HG03469 (cell line): ENCODE measurements around the gene PRKCA.

Experiments used
- ATAC-seq: cut with Tn5 transposase; IDR thresholded peaks from one replicate; pipeline ENCODE4 v1.9.1; 2021; ENCODE audit warnings: mild to moderate bottlenecking, moderate library complexity, moderate number of reproducible peaks; ENCODE audit not compliant: unreplicated experiment

PRKCA gene

GRCh38 chr17:66841328-66841727 is 538.9 kb downstream of the PRKCA start:
- no peak for ATAC-seq

- no peak for ATAC-seq
These were observed 539.3 kb downstream of the PRKCA start for GRCh38 chr17:66841744-66842143.

- no peak for ATAC-seq
These were observed 540.1 kb downstream of the PRKCA start for GRCh38 chr17:66842505-66842904.

GRCh38 chr17:66842959-66843358 is 540.5 kb downstream of the PRKCA start:
- no peak for ATAC-seq

- ATAC-seq, result no peak
These were observed 541.2 kb downstream of the PRKCA start for GRCh38 chr17:66843627-66844026.

GRCh38 chr17:66847704-66848103 is 545.3 kb downstream of the PRKCA start:
- ATAC-seq, result no peak

- ATAC-seq, result no peak
These were observed 546.1 kb downstream of the PRKCA start for GRCh38 chr17:66848496-66848895.

- ATAC-seq, result no peak
These were observed 546.7 kb downstream of the PRKCA start for GRCh38 chr17:66849032-66849655.

GRCh38 chr17:66849851-66850580 is 547.6 kb downstream of the PRKCA start:
- ATAC-seq, result no peak

GRCh38 chr17:66850692-66851091 is 548.3 kb downstream of the PRKCA start:
- no peak for ATAC-seq

GRCh38 chr17:66855204-66855603 is 552.8 kb downstream of the PRKCA start:
- no peak for ATAC-seq

GRCh38 chr17:66858226-66859083 is 556.0 kb downstream of the PRKCA start:
- no peak for ATAC-seq

GRCh38 chr17:66859353-66859752 is 556.9 kb downstream of the PRKCA start:
- ATAC-seq, result no peak

GRCh38 chr17:66860204-66860603 is 557.8 kb downstream of the PRKCA start:
- no peak for ATAC-seq
